OCI-LY3 (cell line): ENCODE data around the gene SORL1.
A peak's percentile ranks its signal among the peaks of the same experiment; 100 is the strongest.

Experiments used
- H2AFZ ChIP-seq: fragments of 200-600, 300-600 bp; shearing (Covaris generic); 2 replicates; pipeline ENCODE4 v1.6.0; 2014; ENCODE audit warnings: antibody characterized with exemption, low read depth, low read length
- H3K27ac ChIP-seq: fragments of 200-600, 300-600 bp; sonication (generic); 2 replicates; pipeline ENCODE4 v1.5.1; 2014; ENCODE audit warnings: mild to moderate bottlenecking, low read length, moderate library complexity, mixed read lengths
- H3K27me3 ChIP-seq: fragments of 200-600, 300-600 bp; sonication (generic); 2 replicates; pipeline ENCODE4 v1.6.1; 2014; ENCODE audit warnings: low read depth, low read length, mixed read lengths
- H3K36me3 ChIP-seq: fragments of 200-600, 300-600 bp; sonication (generic); replicated peaks from 2 replicates; pipeline ENCODE3; 2014; ENCODE audit warnings: low read depth, low read length, mixed read lengths
- H3K4me1 ChIP-seq: fragments of 300-600, 200-600 bp; sonication (generic); 2 replicates; pipeline ENCODE4 v1.6.1; 2014; ENCODE audit warnings: low read length, mixed read lengths
- H3K4me2 ChIP-seq: fragments of 200-600, 300-600 bp; sonication (generic); 2 replicates; pipeline ENCODE4 v1.6.1; 2014; ENCODE audit warnings: low read length, mixed read lengths
- H3K4me3 ChIP-seq: fragments of 300-600, 200-600 bp; sonication (generic); 2 replicates; pipeline ENCODE4 v1.5.1; 2014; ENCODE audit warnings: antibody characterized with exemption, mild to moderate bottlenecking, low read length, moderate library complexity
- H3K79me2 ChIP-seq: fragments of 300-600, 200-600 bp; shearing (Covaris generic); 2 replicates; pipeline ENCODE4 v1.6.1; 2014; ENCODE audit warnings: mild to moderate bottlenecking, low read length, mixed read lengths
- H3K9ac ChIP-seq: fragments of 300-600, 200-600 bp; shearing (Covaris generic); 2 replicates; pipeline ENCODE4 v1.6.0; 2014; ENCODE audit warnings: mild to moderate bottlenecking, low read length, moderate library complexity
- H3K9me3 ChIP-seq: fragments of 200-600, 300-600 bp; shearing (Covaris generic); 2 replicates; pipeline ENCODE4 v1.6.1; 2014; ENCODE audit warnings: low read length, mixed read lengths; ENCODE audit not compliant: insufficient read depth
- H4K20me1 ChIP-seq: fragments of 200-600, 300-600 bp; sonication (generic); 2 replicates; pipeline ENCODE4 v1.6.1; 2016; ENCODE audit warnings: low read length, mixed read lengths; ENCODE audit not compliant: insufficient read depth
- EZH2phosphoT487 ChIP-seq: fragments of 200-600 bp; shearing (Covaris generic); IDR thresholded peaks from 2 replicates; pipeline ENCODE4 v1.6.1; 2018; ENCODE audit warnings: antibody characterized with exemption, mixed run types, low read depth
- TF ChIP-seq, protein P1 (sequence below): fragments of 200-600, 300-600 bp; sonication (generic); IDR thresholded peaks from 2 replicates; pipeline ENCODE4 v1.5.1; 2014; ENCODE audit warnings: antibody characterized with exemption, low read length, low read depth

Gene SORL1

GRCh38 chr11:121451178-121451985 is 732 bp upstream of the SORL1 start:
- Histone ChIP-seq H4K20me1 (peaks cover 11% of the 10 kb centered on the region), H3K27ac (peak overlapping the region; percentile 86), H3K79me2 (peaks cover 67% of the 10 kb centered on the region), H2AFZ (peak overlapping the region; percentile 21; the same call in 1 of the 2 replicates), H3K27me3 (no peaks in the 10 kb centered on the region), H3K4me2 (peak overlapping the region; percentile 78), H3K4me3 (peak overlapping the region; percentile 85), H3K36me3 (peaks cover 23% of the 10 kb centered on the region), H3K4me1 (peaks cover 84% of the 10 kb centered on the region), H3K9ac (peak overlapping the region; percentile 95), H3K9me3 (no peaks in the 10 kb centered on the region)
- no peak for TF ChIP-seq EZH2phosphoT487
- TF ChIP-seq, protein P1, sequence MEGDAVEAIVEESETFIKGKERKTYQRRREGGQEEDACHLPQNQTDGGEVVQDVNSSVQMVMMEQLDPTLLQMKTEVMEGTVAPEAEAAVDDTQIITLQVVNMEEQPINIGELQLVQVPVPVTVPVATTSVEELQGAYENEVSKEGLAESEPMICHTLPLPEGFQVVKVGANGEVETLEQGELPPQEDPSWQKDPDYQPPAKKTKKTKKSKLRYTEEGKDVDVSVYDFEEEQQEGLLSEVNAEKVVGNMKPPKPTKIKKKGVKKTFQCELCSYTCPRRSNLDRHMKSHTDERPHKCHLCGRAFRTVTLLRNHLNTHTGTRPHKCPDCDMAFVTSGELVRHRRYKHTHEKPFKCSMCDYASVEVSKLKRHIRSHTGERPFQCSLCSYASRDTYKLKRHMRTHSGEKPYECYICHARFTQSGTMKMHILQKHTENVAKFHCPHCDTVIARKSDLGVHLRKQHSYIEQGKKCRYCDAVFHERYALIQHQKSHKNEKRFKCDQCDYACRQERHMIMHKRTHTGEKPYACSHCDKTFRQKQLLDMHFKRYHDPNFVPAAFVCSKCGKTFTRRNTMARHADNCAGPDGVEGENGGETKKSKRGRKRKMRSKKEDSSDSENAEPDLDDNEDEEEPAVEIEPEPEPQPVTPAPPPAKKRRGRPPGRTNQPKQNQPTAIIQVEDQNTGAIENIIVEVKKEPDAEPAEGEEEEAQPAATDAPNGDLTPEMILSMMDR, result no peak

DNA sequence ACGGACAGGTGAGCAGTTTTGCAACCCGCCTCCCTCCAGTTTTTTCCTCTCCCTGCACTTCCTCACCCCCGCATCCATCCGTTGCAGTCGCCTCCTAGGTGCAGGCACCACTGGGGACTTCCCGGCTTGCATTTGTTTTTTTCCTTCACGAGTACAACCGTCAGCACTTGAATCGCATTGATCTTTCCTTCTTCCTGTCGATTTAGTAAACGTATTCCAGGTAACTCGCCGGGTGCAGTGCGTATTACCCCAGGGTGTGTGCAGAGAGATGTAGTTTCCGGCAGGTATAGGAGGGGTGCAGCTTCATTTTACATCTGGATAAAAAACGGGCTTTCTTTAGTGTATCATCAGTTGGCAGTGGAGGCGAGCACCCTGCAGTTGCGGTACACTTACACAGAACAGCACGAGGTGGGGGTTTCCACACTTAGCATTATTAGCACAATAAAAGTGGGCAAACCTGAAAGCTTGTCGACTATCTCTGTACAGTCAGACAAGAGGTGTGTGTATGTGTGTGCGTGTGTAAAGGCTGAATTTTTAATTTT is 566 bp downstream of the SORL1 start, which contains the start of gene SORL1-AS1:
Gene SORL1-AS1, minus strand, starts transcription at position 359 of the 542 bp plus-strand sequence.
- H3K27me3 ChIP-seq, result no peaks in the 10 kb centered on the region
- H3K27ac ChIP-seq, result peak within 1 kb of the TSS; percentile 86
- H3K9me3 ChIP-seq, result no peaks in the 10 kb centered on the region
- H2AFZ ChIP-seq, result peak within 1 kb of the TSS; percentile 44; the same call in 1 of the 2 replicates
- peaks cover 36% of the 10 kb centered on the region for H3K36me3 ChIP-seq
- H3K9ac ChIP-seq, result peak within 1 kb of the TSS; percentile 95
- H4K20me1 ChIP-seq, result peaks cover 24% of the 10 kb centered on the region
- H3K4me2 ChIP-seq, result peak within 1 kb of the TSS; percentile 91
- H3K4me1 ChIP-seq, result peaks cover 84% of the 10 kb centered on the region
- H3K4me3 ChIP-seq, result peak within 1 kb of the TSS; percentile 85
- H3K79me2 ChIP-seq, result peaks cover 80% of the 10 kb centered on the region
- TF ChIP-seq, protein P1, result no peak
- no peak for TF ChIP-seq EZH2phosphoT487

DNA sequence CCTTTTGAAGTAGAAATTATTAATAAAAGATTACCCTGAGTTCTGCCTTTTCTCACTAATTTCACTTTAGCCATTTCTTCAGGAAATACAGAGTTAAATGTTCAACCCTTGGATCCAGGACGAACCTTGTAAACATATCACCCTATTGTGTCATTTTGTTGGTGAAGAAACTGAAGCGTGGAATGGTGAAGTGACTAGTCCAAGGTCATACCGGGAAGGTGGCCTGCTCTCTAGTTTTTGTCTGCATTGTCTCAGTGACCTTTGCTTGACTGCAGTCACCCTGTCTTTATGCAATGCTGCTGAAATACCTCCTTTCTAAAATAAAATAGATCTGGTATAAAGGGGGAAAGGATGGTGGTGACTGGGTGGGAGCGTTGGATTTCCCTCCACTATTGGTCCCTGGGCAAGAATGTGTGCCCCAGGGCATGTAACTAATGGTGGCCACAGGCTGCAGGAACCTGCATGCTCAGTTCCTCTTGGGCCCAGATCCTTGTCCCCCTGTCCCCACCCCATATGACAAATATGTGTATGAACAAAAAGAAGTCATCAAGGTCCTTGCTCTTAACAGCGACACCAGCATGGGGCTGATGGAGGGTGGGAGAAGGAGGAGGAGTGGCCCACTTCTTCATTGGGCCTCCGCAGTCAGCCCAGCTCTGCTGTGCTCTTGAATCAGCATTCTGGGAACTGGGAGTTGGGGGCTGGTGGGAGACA is 1.6 kb downstream of the SORL1 start:
- Histone ChIP-seq H4K20me1 (peaks cover 34% of the 10 kb centered on the region), H2AFZ (no peak overlapping the region), H3K4me1 (peaks cover 83% of the 10 kb centered on the region), H3K36me3 (peaks cover 47% of the 10 kb centered on the region), H3K9ac (peak overlapping the region; percentile 95), H3K27me3 (no peaks in the 10 kb centered on the region), H3K9me3 (no peaks in the 10 kb centered on the region), H3K4me3 (peak overlapping the region; percentile 85), H3K79me2 (peaks cover 91% of the 10 kb centered on the region), H3K4me2 (peak overlapping the region; percentile 91), H3K27ac (peak overlapping the region; percentile 86)
- TF ChIP-seq, protein P1, result no peak
- no peak for TF ChIP-seq EZH2phosphoT487

DNA sequence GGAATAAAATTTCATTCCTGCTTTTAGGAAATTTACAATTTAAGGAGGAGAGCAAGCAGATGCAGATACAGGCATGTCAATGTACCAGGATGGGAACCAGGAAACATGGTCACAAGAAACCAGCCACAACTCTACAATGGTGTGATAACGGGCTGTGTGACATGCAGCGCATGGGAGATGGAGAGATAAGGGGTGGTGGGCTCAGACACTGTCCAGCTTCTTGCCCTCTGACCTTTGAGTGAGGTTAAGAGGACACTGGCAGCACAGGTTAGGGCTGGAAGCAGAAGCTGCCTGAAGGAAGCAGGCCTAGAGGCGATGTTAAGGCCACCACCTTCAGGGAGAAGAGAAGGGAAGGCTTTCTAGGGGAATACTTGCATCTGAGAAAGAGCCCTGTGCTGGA is 3.0 kb downstream of the SORL1 start:
- Histone ChIP-seq H3K4me3 (peak overlapping the region; percentile 85), H3K27me3 (no peaks in the 10 kb centered on the region), H4K20me1 (peaks cover 48% of the 10 kb centered on the region), H3K36me3 (peaks cover 61% of the 10 kb centered on the region), H3K27ac (peak overlapping the region; percentile 86), H3K79me2 (peaks cover 99% of the 10 kb centered on the region), H3K4me1 (peaks cover 79% of the 10 kb centered on the region), H3K4me2 (peak overlapping the region; percentile 91), H3K9me3 (no peaks in the 10 kb centered on the region), H2AFZ (no peak overlapping the region), H3K9ac (peak overlapping the region; percentile 95)
- TF ChIP-seq, protein P1, result no peak
- no peak for TF ChIP-seq EZH2phosphoT487
